NB4 (cell line): ENCODE data around the gene TRERF1.

Source experiments
- MYC ChIP-seq: IDR thresholded peaks from 2 replicates; pipeline ENCODE4 v1.6.1; 2011; ENCODE audit warnings: low read depth, low read length
- POLR2A ChIP-seq: IDR thresholded peaks from 2 replicates; pipeline ENCODE4 v1.6.1; 2011; ENCODE audit warnings: mild to moderate bottlenecking; ENCODE audit not compliant: insufficient read length; ENCODE audit errors: extremely low read depth
- TF ChIP-seq, protein P1 (sequence below): IDR thresholded peaks from 2 replicates; pipeline ENCODE4 v1.6.1; 2011; ENCODE audit warnings: low read depth, low read length
- TF ChIP-seq, protein P2 (sequence below): IDR thresholded peaks from one replicate; pipeline ENCODE4 v1.5.1; 2012; ENCODE audit warnings: low read depth, low read length

DNA sequence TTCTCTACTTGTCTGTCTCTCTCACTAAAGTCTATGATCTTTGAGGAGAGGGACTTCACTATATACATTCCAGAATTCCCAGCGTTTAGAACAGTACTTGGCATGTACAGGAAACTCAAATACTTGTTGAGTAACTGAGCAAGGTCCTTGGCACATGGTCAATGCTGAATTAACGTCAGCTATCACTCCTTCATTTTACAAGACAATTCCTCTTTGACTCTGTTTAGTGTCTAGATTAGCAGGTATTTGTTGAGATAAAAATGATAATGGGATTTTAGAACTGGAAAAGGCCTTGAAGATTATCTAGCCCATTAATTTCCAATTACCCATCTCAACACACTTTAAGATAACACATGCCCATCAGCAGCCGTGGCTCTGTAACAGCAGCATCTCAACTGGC lies 250.3 kb downstream of the TRERF1 start:
- no peak for TF ChIP-seq POLR2A
- TF ChIP-seq, protein P1, sequence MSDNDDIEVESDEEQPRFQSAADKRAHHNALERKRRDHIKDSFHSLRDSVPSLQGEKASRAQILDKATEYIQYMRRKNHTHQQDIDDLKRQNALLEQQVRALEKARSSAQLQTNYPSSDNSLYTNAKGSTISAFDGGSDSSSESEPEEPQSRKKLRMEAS: no peak
- TF ChIP-seq, protein P2, sequence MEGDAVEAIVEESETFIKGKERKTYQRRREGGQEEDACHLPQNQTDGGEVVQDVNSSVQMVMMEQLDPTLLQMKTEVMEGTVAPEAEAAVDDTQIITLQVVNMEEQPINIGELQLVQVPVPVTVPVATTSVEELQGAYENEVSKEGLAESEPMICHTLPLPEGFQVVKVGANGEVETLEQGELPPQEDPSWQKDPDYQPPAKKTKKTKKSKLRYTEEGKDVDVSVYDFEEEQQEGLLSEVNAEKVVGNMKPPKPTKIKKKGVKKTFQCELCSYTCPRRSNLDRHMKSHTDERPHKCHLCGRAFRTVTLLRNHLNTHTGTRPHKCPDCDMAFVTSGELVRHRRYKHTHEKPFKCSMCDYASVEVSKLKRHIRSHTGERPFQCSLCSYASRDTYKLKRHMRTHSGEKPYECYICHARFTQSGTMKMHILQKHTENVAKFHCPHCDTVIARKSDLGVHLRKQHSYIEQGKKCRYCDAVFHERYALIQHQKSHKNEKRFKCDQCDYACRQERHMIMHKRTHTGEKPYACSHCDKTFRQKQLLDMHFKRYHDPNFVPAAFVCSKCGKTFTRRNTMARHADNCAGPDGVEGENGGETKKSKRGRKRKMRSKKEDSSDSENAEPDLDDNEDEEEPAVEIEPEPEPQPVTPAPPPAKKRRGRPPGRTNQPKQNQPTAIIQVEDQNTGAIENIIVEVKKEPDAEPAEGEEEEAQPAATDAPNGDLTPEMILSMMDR: no peak
- no peak for TF ChIP-seq MYC
